Mesangial cell (primary cell): ENCODE measurements around the gene RHOA. TPM values are rescaled to one million over a fixed set of nuclear protein-coding genes. Genes with fewer than 3 reads are reported as not detected.

ENCODE experiments used
- total RNA-seq: library from RNA; depleted of rRNA; stranded (reverse); fragments of >200 nt; gene quantifications from 2 replicates; pipeline ENCODE4 v1.2.3, GENCODE V29; 2015

The RHOA gene
- 330 and 483 TPM in 2 replicates for total RNA-seq

DNA sequence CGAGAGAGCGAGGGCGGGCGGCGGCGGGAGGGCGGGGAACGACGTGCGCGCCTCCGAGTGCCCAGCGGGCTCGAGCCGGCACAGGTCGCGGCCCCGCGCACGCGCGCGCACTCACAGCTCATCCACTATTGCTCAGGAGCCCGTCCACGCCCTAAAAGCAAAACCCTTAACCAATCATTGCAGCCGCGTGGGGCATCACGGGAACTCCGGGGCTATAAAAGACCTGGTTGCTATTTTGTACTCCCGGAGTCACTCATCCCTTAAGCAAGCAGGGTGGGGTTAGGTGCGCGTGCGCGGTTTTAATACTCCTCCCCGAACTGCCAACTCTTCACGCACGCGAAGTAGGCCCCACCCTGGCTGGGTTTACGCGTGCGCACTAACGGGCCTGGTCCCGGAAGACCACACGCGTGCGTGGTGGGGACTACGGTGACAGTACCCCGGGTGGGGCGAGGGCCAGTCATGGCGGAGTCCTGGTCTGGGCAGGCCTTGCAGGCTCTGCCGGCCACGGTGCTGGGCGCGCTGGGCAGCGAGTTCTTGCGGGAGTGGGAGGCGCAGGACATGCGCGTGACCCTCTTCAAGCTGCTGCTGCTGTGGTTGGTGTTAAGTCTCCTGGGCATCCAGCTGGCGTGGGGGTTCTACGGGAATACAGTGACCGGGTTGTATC lies at the start of gene RHOA, which contains the start of gene TCTA:
RHOA (minus strand) TSS at position 9 of the 664 bp plus-strand sequence. CDS start 36,387 bp downstream, outside the sequence.
TCTA (plus strand) TSS at position 456 of the 664 bp plus-strand sequence; CDS start at position 460, 4 bp downstream.

DNA sequence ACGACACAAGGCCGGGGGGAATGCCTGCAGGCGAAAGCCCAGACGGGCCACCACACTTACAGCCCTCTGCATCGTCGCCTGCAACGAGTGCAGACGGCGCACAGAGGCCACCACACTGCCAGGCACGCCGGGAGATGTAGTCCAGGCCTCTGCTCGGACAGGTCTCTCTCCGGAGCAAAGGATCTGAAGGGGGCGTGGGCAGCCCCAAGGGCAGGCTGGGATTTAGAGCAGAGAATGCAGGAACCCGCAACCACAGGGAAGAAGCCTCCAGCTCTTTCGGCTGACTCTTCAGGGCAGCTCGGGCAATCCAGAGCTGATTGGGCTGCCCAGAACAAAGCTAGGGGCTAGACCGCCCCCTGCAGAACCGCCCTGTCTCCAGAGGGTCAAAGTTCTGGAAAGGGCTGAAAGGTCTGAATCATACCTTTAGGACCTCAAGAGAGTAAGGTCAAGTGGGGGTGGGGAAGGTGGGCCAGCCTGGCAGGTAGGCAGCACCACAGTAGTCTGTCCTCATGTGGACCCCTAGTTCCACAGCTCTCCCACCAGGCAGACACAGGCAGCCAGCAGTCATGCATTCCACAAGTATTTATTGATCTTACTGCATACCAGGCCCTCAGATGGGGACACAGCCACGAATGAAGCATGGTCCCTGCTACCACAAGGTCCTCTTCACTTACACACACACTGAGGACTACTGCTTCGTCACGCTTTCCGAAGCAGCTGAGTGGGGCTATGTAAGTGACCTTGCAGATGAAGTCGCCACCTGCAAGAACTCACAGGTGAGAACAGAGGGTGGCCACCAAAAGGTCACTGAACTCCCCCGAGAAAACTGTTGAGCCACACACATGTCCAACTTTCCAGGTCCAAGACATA lies 10.8 kb upstream of the RHOA start, which contains the start of gene AMT:
AMT (minus strand) TSS at position 95 of the 870 bp plus-strand sequence; CDS start at position 72, 23 bp downstream.

DNA sequence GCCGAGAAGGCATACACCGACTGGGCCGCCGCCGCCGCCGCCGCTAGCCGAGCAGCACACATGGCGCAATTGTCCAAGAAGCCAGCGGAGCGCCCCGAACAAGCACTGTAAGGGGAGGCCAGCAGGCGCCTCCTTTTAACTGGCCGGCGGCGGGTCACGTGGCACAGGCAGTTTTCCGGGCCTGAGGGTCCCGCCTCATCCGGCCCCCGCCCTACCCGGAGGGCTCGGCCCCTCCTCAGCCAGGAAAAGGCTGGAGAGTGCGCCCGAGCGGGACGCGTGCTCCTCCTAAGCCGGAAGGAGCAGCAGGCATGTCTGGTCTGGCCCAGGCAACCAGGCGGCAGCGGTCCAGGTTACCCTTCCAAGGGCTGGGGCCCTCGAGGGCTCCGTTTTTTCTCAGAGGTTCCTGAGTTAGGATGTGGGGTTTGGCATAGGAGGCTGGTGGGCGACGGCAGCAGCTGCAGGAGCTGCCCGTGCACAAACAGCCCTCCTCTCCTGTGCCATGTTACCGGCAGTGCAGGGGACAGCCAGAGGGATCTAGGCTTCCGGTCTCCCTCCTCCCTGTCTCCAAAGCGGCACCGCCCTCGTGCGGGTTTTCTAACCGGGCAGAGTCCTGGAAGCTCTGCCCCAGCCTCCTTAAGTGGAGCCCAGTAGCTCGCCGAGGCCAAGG lies 53.4 kb downstream of the RHOA start, which contains the start of gene GPX1:
GPX1 (minus strand) TSS at position 137 of the 667 bp plus-strand sequence; CDS start at position 62, 75 bp downstream.

DNA sequence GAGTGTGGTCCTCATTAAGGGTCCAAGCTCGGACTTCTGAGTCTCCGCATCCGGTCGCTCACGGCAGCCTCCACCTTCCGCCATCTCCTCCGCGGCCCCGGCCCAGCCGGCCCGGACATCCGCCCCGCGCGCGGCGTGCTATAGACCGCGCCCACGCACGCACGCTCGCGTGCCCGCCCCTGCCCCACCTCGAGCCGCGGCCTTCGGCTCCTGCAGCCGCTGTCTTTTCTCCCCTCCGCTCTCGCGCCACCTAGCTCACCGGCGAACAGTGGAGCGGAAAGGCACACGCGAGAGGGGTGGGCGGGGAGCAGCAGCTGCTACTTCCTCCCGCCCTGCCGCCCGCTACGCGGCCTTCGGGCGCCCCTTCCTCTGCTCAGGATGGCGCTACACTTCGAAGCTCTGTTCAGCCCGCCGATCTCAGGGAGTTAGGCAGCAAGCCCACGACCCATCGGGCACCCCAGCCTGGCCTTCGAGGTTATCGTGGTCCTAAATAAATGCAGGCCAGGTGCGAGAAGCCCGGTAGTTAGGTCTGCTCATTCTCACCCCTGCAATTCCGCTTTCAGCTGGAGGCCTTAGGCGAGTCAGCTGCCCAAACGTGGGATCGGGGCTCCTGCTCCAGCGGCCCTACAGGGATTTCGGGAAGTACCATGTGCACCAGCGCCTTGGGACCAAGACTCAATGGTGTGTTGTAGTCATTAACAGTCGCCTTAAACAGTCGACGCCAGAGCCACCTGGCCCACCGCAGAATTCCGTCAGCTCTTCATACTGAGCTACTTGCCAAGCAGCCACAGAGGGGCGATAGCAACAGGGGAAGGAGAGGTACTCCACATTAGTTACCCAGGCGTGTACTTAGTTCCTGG lies 71.6 kb downstream of the RHOA start, which contains the start of gene USP4:
USP4 (minus strand) TSS at position 113 of the 860 bp plus-strand sequence; CDS start at position 84, 29 bp downstream.

Other genes starting within 250 kb of the RHOA start
- 32.4 and 33.2 TPM in 2 replicates for gene CCDC71, start 245.6 kb downstream of the RHOA start, total RNA-seq
- 10.1 and 37.6 TPM in 2 replicates for gene KLHDC8B, start 240.4 kb downstream of the RHOA start, total RNA-seq
- gene C3orf62, start 134.7 kb downstream of the RHOA start, total RNA-seq: 0.33 and 0.76 TPM in 2 replicates
- 12.5 and 15.1 TPM in 2 replicates for gene USP4, start 71.9 kb downstream of the RHOA start, total RNA-seq
- 516 and 726 TPM in 2 replicates for gene GPX1, start 53.6 kb downstream of the RHOA start, total RNA-seq
- 15.2 and 17.7 TPM in 2 replicates for gene TCTA, start 447 bp upstream of the RHOA start, total RNA-seq
- 0.65 and 6.3 TPM in 2 replicates for gene AMT, start 10.5 kb upstream of the RHOA start, total RNA-seq
- 4.4 and 10.1 TPM in 2 replicates for gene NICN1, start 17.3 kb upstream of the RHOA start, total RNA-seq
- gene DAG1, start 58.3 kb upstream of the RHOA start, total RNA-seq: 95.2 and 104 TPM in 2 replicates
- 0.33 and 1.1 TPM in 2 replicates for gene BSN, start 142.5 kb upstream of the RHOA start, total RNA-seq